ENCODE measurements around the gene TGM1.

The TGM1 gene

GRCh38 chr14:24262821-24263733 lies at the start of gene TGM1:
Gene TGM1 (minus strand): TSS chr14:24263177. CDS start chr14:24262352, 825 bp downstream.
- no peak for DNase-seq

- no peak for DNase-seq
Observed at GRCh38 chr14:24311837-24312615, 49.0 kb upstream of the TGM1 start.

- DNase-seq: peak; percentile 81
Observed at GRCh38 chr14:24310646-24311604, 47.9 kb upstream of the TGM1 start, which contains the start of gene LTB4R. Gene LTB4R (plus strand): TSS chr14:24311502. CDS start chr14:24315652, 4,150 bp downstream.

GRCh38 chr14:24310265-24310645 lies 47.3 kb upstream of the TGM1 start:
- no peak for DNase-seq

GRCh38 chr14:24309538-24310264 lies 46.7 kb upstream of the TGM1 start, which contains the start of gene LTB4R2:
Gene LTB4R2 (plus strand): TSS chr14:24310140. CDS start chr14:24310665, 525 bp downstream.
- no peak for DNase-seq

- DNase-seq: no peak
Observed at GRCh38 chr14:24308342-24309124, 45.6 kb upstream of the TGM1 start.

- DNase-seq: peak; percentile 78
Observed at GRCh38 chr14:24307575-24308341, 44.8 kb upstream of the TGM1 start, which contains the start of gene CIDEB. Gene CIDEB (minus strand): TSS chr14:24307977. CDS start chr14:24307858, 119 bp downstream.

- DNase-seq: no peak
Observed at GRCh38 chr14:24307156-24307574, 44.2 kb upstream of the TGM1 start.

GRCh38 chr14:24304019-24304387 lies 41.0 kb upstream of the TGM1 start:
- no peak for DNase-seq

- DNase-seq: no peak
Observed at GRCh38 chr14:24300326-24300980, 37.5 kb upstream of the TGM1 start.

- peak; percentile 99 for DNase-seq
Observed at GRCh38 chr14:24299255-24300191, 36.5 kb upstream of the TGM1 start, which contains the start of the genes DHRS1 and NOP9. Gene DHRS1 (minus strand): TSS chr14:24299780. CDS start chr14:24299106, 674 bp downstream. Gene NOP9 (plus strand): TSS chr14:24299850. CDS start chr14:24299955, 105 bp downstream.

- no peak for DNase-seq
Observed at GRCh38 chr14:24298892-24299254, 35.9 kb upstream of the TGM1 start.

GRCh38 chr14:24297190-24297964 lies 34.4 kb upstream of the TGM1 start:
- no peak for DNase-seq

GRCh38 chr14:24296341-24297157 lies 33.6 kb upstream of the TGM1 start:
- peak; percentile 77 for DNase-seq

GRCh38 chr14:24293525-24293924 lies 30.5 kb upstream of the TGM1 start:
- DNase-seq: no peak

- DNase-seq: no peak
Observed at GRCh38 chr14:24292118-24292807, 29.3 kb upstream of the TGM1 start.

Measured in activated CD8-positive, alpha-beta memory T cell treated with anti-CD3 and anti-CD28 coated beads, Interleukin-2, amount 50 U/mL, for 48 hours (primary cell).